Measurements from ENCODE around the gene SYPL1.

GRCh38 chr7:106065575-106066500 lies 46.3 kb downstream of the SYPL1 start:
- TF ChIP-seq BHLHE40 (IDR thresholded peaks at IDR 0.05; ENCODE audit: borderline replicate concordance) (no peak), L3MBTL2 (conservative IDR thresholded peaks at IDR 0.05) (no peak), ARNT (IDR thresholded peaks at IDR 0.05) (no peak), HDGF (IDR thresholded peaks at IDR 0.05; ENCODE audit: borderline replicate concordance) (no peak), FOXK2 (IDR thresholded peaks at IDR 0.05) (no peak), FOXA1 (IDR thresholded peaks at IDR 0.05) (no peak), FOXM1 (IDR thresholded peaks at IDR 0.05; ENCODE audit: borderline replicate concordance) (no peak), ZNF384 (IDR thresholded peaks at IDR 0.05) (no peak), SP1 (IDR thresholded peaks at IDR 0.05) (no peak), TARDBP (IDR thresholded peaks at IDR 0.05) (no peak), LEF1 (IDR thresholded peaks at IDR 0.05; ENCODE audit: borderline replicate concordance) (no peak), NFRKB (IDR thresholded peaks at IDR 0.05) (no peak)
- TF ChIP-seq, protein P1, sequence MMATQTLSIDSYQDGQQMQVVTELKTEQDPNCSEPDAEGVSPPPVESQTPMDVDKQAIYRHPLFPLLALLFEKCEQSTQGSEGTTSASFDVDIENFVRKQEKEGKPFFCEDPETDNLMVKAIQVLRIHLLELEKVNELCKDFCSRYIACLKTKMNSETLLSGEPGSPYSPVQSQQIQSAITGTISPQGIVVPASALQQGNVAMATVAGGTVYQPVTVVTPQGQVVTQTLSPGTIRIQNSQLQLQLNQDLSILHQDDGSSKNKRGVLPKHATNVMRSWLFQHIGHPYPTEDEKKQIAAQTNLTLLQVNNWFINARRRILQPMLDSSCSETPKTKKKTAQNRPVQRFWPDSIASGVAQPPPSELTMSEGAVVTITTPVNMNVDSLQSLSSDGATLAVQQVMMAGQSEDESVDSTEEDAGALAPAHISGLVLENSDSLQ (IDR thresholded peaks at IDR 0.05), result no peak

Measured in HEK293T (cell line).